ENCODE data around the gene NELFE. TPM values are rescaled to one million over a fixed set of nuclear protein-coding genes. Genes with fewer than 3 reads are reported as not detected.

NELFE gene
- total and polyA plus RNA-seq, 2 of the 13 experiments (the other 11 are each of a cell fraction or from before 2014, with no cell fraction given) = 51.3 to 69.8 TPM

DNA sequence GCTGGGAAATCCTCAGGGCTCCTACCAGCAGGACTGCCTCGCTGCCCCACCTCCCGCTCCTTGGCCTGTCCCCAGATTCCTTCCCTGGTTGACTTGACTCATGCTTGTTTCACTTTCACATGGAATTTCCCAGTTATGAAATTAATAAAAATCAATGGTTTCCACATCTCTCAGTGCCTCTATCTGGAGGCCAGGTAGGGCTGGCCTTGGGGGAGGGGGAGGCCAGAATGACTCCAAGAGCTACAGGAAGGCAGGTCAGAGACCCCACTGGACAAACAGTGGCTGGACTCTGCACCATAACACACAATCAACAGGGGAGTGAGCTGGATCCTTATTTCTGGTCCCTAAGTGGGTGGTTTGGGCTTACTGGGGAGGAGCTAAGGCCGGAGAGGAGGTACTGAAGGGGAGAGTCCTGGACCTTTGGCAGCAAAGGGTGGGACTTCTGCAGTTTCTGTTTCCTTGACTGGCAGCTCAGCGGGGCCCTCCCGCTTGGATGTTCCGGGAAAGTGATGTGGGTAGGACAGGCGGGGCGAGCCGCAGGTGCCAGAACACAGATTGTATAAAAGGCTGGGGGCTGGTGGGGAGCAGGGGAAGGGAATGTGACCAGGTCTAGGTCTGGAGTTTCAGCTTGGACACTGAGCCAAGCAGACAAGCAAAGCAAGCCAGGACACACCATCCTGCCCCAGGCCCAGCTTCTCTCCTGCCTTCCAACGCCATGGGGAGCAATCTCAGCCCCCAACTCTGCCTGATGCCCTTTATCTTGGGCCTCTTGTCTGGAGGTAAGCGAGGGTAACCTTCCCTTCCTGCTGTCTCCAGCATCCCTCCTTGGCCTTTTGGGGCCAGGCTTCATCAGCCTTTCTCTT lies 13.0 kb downstream of the NELFE start, which contains the start of gene CFB (continued):
- TF ChIP-seq, protein P1, sequence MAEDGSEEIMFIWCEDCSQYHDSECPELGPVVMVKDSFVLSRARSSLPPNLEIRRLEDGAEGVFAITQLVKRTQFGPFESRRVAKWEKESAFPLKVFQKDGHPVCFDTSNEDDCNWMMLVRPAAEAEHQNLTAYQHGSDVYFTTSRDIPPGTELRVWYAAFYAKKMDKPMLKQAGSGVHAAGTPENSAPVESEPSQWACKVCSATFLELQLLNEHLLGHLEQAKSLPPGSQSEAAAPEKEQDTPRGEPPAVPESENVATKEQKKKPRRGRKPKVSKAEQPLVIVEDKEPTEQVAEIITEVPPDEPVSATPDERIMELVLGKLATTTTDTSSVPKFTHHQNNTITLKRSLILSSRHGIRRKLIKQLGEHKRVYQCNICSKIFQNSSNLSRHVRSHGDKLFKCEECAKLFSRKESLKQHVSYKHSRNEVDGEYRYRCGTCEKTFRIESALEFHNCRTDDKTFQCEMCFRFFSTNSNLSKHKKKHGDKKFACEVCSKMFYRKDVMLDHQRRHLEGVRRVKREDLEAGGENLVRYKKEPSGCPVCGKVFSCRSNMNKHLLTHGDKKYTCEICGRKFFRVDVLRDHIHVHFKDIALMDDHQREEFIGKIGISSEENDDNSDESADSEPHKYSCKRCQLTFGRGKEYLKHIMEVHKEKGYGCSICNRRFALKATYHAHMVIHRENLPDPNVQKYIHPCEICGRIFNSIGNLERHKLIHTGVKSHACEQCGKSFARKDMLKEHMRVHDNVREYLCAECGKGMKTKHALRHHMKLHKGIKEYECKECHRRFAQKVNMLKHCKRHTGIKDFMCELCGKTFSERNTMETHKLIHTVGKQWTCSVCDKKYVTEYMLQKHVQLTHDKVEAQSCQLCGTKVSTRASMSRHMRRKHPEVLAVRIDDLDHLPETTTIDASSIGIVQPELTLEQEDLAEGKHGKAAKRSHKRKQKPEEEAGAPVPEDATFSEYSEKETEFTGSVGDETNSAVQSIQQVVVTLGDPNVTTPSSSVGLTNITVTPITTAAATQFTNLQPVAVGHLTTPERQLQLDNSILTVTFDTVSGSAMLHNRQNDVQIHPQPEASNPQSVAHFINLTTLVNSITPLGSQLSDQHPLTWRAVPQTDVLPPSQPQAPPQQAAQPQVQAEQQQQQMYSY (CRISPR knock-in tag; IDR thresholded peaks at IDR 0.05) = peak; percentile 43; the same call in 1 of the 2 replicates
- TF ChIP-seq NKX3-1 (CRISPR knock-in tag; IDR thresholded peaks at IDR 0.05) (0 out of 2 replicates have a peak, but pooled peaks have one; percentile 26), ZNF781 (CRISPR knock-in tag; IDR thresholded peaks at IDR 0.05; ENCODE audit: borderline replicate concordance, not compliant biosample characterization) (peak; percentile 61), PRMT3 (CRISPR knock-in tag; IDR thresholded peaks at IDR 0.05; ENCODE audit: borderline replicate concordance, low read depth) (no peak), NCOA2 (CRISPR knock-in tag; IDR thresholded peaks at IDR 0.05) (peak; percentile 92), BORCS8-MEF2B (CRISPR knock-in tag; IDR thresholded peaks at IDR 0.05) (no peak), FOXA1 (IDR thresholded peaks at IDR 0.05) (peak; percentile 75), FOXA1 (CRISPR knock-in tag; IDR thresholded peaks at IDR 0.05) (peak; percentile 96), ETV5 (CRISPR knock-in tag; IDR thresholded peaks at IDR 0.05; ENCODE audit: borderline replicate concordance) (peak; percentile 95), MTA1 (CRISPR knock-in tag; IDR thresholded peaks at IDR 0.05; ENCODE audit: borderline replicate concordance) (peak; percentile 84), TGIF2 (CRISPR knock-in tag; IDR thresholded peaks at IDR 0.05) (peak; percentile 67)
- TF ChIP-seq, protein P2, sequence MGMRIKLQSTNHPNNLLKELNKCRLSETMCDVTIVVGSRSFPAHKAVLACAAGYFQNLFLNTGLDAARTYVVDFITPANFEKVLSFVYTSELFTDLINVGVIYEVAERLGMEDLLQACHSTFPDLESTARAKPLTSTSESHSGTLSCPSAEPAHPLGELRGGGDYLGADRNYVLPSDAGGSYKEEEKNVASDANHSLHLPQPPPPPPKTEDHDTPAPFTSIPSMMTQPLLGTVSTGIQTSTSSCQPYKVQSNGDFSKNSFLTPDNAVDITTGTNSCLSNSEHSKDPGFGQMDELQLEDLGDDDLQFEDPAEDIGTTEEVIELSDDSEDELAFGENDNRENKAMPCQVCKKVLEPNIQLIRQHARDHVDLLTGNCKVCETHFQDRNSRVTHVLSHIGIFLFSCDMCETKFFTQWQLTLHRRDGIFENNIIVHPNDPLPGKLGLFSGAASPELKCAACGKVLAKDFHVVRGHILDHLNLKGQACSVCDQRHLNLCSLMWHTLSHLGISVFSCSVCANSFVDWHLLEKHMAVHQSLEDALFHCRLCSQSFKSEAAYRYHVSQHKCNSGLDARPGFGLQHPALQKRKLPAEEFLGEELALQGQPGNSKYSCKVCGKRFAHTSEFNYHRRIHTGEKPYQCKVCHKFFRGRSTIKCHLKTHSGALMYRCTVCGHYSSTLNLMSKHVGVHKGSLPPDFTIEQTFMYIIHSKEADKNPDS (CRISPR knock-in tag; IDR thresholded peaks at IDR 0.05) = peak; percentile 4; the same call in 1 of the 2 replicates
- TF ChIP-seq, protein P3, sequence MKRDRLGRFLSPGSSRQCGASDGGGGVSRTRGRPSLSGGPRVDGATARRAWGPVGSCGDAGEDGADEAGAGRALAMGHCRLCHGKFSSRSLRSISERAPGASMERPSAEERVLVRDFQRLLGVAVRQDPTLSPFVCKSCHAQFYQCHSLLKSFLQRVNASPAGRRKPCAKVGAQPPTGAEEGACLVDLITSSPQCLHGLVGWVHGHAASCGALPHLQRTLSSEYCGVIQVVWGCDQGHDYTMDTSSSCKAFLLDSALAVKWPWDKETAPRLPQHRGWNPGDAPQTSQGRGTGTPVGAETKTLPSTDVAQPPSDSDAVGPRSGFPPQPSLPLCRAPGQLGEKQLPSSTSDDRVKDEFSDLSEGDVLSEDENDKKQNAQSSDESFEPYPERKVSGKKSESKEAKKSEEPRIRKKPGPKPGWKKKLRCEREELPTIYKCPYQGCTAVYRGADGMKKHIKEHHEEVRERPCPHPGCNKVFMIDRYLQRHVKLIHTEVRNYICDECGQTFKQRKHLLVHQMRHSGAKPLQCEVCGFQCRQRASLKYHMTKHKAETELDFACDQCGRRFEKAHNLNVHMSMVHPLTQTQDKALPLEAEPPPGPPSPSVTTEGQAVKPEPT (CRISPR knock-in tag; IDR thresholded peaks at IDR 0.05; ENCODE audit: low read depth) = peak; percentile 43; the same call in 1 of the 2 replicates
- TF ChIP-seq, protein P4, sequence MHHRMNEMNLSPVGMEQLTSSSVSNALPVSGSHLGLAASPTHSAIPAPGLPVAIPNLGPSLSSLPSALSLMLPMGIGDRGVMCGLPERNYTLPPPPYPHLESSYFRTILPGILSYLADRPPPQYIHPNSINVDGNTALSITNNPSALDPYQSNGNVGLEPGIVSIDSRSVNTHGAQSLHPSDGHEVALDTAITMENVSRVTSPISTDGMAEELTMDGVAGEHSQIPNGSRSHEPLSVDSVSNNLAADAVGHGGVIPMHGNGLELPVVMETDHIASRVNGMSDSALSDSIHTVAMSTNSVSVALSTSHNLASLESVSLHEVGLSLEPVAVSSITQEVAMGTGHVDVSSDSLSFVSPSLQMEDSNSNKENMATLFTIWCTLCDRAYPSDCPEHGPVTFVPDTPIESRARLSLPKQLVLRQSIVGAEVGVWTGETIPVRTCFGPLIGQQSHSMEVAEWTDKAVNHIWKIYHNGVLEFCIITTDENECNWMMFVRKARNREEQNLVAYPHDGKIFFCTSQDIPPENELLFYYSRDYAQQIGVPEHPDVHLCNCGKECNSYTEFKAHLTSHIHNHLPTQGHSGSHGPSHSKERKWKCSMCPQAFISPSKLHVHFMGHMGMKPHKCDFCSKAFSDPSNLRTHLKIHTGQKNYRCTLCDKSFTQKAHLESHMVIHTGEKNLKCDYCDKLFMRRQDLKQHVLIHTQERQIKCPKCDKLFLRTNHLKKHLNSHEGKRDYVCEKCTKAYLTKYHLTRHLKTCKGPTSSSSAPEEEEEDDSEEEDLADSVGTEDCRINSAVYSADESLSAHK (CRISPR knock-in tag; IDR thresholded peaks at IDR 0.05; ENCODE audit: borderline replicate concordance) = no peak
- TF ChIP-seq, protein P5, sequence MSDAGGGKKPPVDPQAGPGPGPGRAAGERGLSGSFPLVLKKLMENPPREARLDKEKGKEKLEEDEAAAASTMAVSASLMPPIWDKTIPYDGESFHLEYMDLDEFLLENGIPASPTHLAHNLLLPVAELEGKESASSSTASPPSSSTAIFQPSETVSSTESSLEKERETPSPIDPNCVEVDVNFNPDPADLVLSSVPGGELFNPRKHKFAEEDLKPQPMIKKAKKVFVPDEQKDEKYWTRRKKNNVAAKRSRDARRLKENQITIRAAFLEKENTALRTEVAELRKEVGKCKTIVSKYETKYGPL (CRISPR knock-in tag; IDR thresholded peaks at IDR 0.05) = no peak; the same call in 1 of the 2 replicates
- TF ChIP-seq, protein P6, sequence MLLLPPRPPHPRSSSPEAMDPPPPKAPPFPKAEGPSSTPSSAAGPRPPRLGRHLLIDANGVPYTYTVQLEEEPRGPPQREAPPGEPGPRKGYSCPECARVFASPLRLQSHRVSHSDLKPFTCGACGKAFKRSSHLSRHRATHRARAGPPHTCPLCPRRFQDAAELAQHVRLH (CRISPR knock-in tag; IDR thresholded peaks at IDR 0.05; ENCODE audit: borderline replicate concordance, low read depth) = peak; percentile 56; the same call in 1 of the 2 replicates
